Endothelial cell (in vitro differentiated cells): Measurements from ENCODE around the gene MACROD2. TPM values are rescaled to one million over a fixed set of nuclear protein-coding genes. Genes with fewer than 3 reads are reported as not detected.

Source experiments
- DNase-seq: peaks from one replicate; pipeline ENCODE4 v3.0.0; 2021; ENCODE audit warnings: low spot score
- H3K27ac Mint-ChIP-seq: one replicate; pipeline ENCODE4 v1.8.0; 2021; ENCODE audit warnings: mixed read lengths, inconsistent platforms; ENCODE audit not compliant: unreplicated experiment
- H3K27me3 Mint-ChIP-seq: one replicate; pipeline ENCODE4 v1.8.0; 2021; ENCODE audit warnings: mild to moderate bottlenecking, moderate library complexity, mixed read lengths, inconsistent platforms; ENCODE audit not compliant: unreplicated experiment
- H3K36me3 Mint-ChIP-seq: one replicate; pipeline ENCODE4 v1.8.0; 2021; ENCODE audit warnings: mild to moderate bottlenecking, low read depth, mixed read lengths, inconsistent platforms; ENCODE audit not compliant: unreplicated experiment
- H3K4me1 Mint-ChIP-seq: one replicate; pipeline ENCODE4 v1.8.0; 2021; ENCODE audit warnings: mild to moderate bottlenecking, mixed read lengths, inconsistent platforms; ENCODE audit not compliant: unreplicated experiment
- H3K4me3 Mint-ChIP-seq: one replicate; pipeline ENCODE4 v1.8.0; 2021; ENCODE audit warnings: mild to moderate bottlenecking, mixed read lengths, inconsistent platforms; ENCODE audit not compliant: unreplicated experiment
- H3K9me3 Mint-ChIP-seq: one replicate; pipeline ENCODE4 v1.8.0; 2021; ENCODE audit warnings: mixed read lengths, inconsistent platforms; ENCODE audit not compliant: unreplicated experiment
- total RNA-seq: library from RNA; stranded (reverse); fragmentation: NEBNext Ultra II Directional; extraction: Animal tissue kit (Norgen Biotek cat#: 25700); gene quantifications from one replicate; pipeline ENCODE4 v1.2.1, GENCODE V29; 2021; ENCODE audit not compliant: unreplicated experiment
- TF ChIP-seq, protein P1 (sequence below): fragments of 200-600 bp; sonication (generic); IDR thresholded peaks from one replicate; pipeline ENCODE4 v1.5.0; 2021; ENCODE audit warnings: antibody characterized with exemption; ENCODE audit not compliant: unreplicated experiment

MACROD2 gene
- total RNA-seq, 1 donor from 2014 or later, result 6.4 TPM

DNA sequence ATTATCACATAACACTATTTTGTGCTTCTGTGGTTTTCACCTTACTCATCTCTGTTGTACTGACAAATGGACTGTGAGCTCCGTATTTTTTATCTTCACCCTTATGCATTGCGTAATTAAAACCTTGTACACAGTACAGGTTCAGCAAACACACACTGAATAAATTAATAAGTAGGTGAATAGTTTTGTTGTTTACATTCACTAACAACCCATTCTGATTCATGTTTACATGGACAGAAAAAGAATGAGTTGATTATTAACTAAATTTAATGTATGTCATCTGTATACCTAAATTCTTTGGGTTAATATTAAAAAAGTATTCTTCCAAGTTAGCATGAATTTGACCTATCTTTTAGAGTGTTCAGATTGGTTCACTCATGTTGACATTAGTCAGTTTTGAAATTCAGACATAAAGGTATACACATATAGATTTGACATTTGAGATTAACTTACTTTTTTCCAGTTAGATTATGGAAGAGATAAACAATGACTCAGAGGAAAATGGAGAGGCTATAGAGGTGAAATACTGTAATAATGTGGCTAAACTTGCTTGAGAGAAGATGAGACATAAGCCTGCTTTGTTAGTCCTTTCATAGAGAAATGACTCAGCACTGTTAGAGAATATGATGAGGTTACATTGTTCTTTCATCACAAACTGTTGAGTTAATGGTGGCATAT, 883.8 kb downstream of the MACROD2 start:
- Mint-ChIP-seq H3K36me3 (no peaks in the 10 kb centered on the region), H3K4me3 (no peak overlapping the region)

DNA sequence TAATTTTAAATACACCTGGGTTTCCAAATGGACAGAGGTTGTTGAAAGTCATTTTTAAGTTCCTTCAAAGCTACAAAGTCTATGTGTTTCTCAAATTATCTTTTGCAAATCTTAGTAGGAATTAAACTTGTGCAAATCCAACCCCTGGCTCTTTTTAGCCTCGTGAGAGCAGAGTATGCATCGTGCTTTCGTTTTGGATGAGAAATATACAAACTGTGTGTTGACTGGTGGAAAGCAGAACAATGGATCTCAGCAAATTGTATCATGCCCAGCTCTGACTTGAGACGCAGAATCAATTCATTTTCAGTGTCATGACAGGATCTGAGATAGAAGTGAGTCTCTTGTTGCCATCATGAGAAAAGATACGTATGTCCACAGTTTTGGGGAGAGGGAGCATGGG, 884.5 kb downstream of the MACROD2 start:
- H3K27ac Mint-ChIP-seq, result no peak overlapping the region
- no peak overlapping the region for H3K4me3 Mint-ChIP-seq
- TF ChIP-seq, protein P1, sequence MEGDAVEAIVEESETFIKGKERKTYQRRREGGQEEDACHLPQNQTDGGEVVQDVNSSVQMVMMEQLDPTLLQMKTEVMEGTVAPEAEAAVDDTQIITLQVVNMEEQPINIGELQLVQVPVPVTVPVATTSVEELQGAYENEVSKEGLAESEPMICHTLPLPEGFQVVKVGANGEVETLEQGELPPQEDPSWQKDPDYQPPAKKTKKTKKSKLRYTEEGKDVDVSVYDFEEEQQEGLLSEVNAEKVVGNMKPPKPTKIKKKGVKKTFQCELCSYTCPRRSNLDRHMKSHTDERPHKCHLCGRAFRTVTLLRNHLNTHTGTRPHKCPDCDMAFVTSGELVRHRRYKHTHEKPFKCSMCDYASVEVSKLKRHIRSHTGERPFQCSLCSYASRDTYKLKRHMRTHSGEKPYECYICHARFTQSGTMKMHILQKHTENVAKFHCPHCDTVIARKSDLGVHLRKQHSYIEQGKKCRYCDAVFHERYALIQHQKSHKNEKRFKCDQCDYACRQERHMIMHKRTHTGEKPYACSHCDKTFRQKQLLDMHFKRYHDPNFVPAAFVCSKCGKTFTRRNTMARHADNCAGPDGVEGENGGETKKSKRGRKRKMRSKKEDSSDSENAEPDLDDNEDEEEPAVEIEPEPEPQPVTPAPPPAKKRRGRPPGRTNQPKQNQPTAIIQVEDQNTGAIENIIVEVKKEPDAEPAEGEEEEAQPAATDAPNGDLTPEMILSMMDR, result no peak
- H3K36me3 Mint-ChIP-seq, result no peaks in the 10 kb centered on the region
- DNase-seq, result no peak
- no peaks in the 10 kb centered on the region for H3K9me3 Mint-ChIP-seq
- H3K27me3 Mint-ChIP-seq, result peaks cover 1% of the 10 kb centered on the region
- H3K4me1 Mint-ChIP-seq, result no peaks in the 10 kb centered on the region

More for the DNA sequence above, 883.8 kb downstream of the MACROD2 start:
- no peaks in the 10 kb centered on the region for H3K4me1 Mint-ChIP-seq
- no peak overlapping the region for H3K27ac Mint-ChIP-seq
- no peak for DNase-seq
- H3K9me3 Mint-ChIP-seq, result no peaks in the 10 kb centered on the region
- TF ChIP-seq, protein P1, result no peak
- no peaks in the 10 kb centered on the region for H3K27me3 Mint-ChIP-seq

DNA sequence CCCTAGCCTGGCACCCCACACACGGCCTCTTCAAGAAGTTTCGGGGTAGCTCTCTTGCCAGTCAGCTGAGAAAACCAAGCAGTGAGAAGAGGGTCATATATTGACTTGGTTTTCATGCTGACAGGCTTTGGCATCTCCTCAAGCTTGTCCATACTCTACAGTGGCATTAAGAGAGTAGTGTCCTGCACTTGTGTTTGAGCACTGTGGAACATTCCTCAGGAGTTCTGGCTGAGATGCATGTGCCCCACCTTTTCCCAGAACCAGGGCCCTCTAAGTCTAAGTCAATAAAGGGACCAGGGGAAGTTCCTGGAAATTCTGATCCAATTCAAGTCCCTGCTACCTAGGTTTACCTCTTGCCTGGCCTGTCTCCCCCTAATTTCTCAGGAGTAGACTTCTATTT, 886.2 kb downstream of the MACROD2 start:
- Mint-ChIP-seq H3K4me1 (peaks cover 6% of the 10 kb centered on the region), H3K27me3 (peaks cover 2% of the 10 kb centered on the region), H3K9me3 (no peaks in the 10 kb centered on the region), H3K4me3 (no peak overlapping the region), H3K36me3 (no peaks in the 10 kb centered on the region), H3K27ac (no peak overlapping the region)
- DNase-seq, result no peak
- TF ChIP-seq, protein P1, result no peak

DNA sequence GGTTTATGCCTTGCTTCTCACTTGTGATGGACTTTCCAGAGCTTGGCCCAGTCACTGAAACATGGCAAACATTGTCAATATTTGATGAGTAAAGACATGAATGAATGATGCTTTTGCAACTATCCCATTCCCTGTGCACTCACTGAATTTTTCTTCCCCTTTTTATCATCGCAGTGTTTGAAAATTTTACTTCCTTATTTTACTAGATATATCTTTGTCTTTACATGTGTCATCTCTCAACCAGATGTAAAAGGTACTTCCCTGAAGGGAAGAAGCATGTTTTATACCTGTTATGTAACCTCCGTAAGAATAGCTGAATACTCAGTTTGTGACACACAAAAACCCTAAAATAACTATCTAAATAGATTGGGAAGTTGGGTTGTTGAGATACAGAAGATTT, 886.8 kb downstream of the MACROD2 start:
- Mint-ChIP-seq H3K4me3 (no peak overlapping the region), H3K4me1 (peaks cover 6% of the 10 kb centered on the region), H3K9me3 (no peaks in the 10 kb centered on the region), H3K36me3 (no peaks in the 10 kb centered on the region), H3K27me3 (peaks cover 2% of the 10 kb centered on the region), H3K27ac (no peak overlapping the region)
- no peak for DNase-seq
- TF ChIP-seq, protein P1, result no peak

DNA sequence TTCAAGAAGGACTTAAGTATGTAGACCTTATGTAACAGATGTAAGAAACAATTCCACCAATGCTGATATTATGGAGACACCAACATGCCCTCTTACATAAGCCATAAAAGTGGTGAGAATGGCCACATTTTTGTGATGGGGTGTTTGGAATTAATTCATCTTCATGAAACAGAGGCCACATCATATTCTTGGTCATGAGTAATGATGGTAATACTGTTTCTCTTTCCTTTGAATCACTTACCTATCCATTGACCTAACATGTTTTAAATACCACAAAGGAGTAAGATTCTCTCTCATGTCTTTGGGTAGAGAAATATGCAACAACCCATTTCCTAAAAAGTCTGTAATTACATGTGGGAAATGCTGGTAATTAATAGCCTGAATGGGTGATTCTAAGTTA, 887.5 kb downstream of the MACROD2 start:
- TF ChIP-seq, protein P1, result no peak
- Mint-ChIP-seq H3K4me1 (peaks cover 6% of the 10 kb centered on the region), H3K36me3 (no peaks in the 10 kb centered on the region), H3K4me3 (no peak overlapping the region), H3K27ac (no peak overlapping the region), H3K9me3 (no peaks in the 10 kb centered on the region), H3K27me3 (peaks cover 2% of the 10 kb centered on the region)
- no peak for DNase-seq
